Upper lobe of right lung (tissue), 1 donor: ENCODE measurements around the gene PNKD. TPM values are rescaled to one million over a fixed set of nuclear protein-coding genes. Genes with fewer than 3 reads are reported as not detected.

ENCODE experiments used
- ATAC-seq: fragments of 200-7000 bp; cut with Tn5 transposase; one replicate; pipeline ENCODE4 v1.9.1; 2020; ENCODE audit warnings: mild to moderate bottlenecking, moderate library complexity
- DNase-seq: peaks from one replicate; pipeline ENCODE4 v3.0.0-alpha.2; 2020
- H3K27ac ChIP-seq: fragments of 200-600 bp; one replicate; pipeline ENCODE4 v1.8.0; 2022
- H3K27me3 ChIP-seq: fragments of 200-600 bp; one replicate; pipeline ENCODE4 v1.8.0; 2022; ENCODE audit warnings: mild to moderate bottlenecking
- H3K36me3 ChIP-seq: fragments of 200-600 bp; one replicate; pipeline ENCODE4 v1.8.0; 2022
- H3K4me1 ChIP-seq: fragments of 200-600 bp; one replicate; pipeline ENCODE4 v1.8.0; 2022
- H3K4me3 ChIP-seq: fragments of 200-600 bp; one replicate; pipeline ENCODE4 v1.8.0; 2022; ENCODE audit warnings: mild to moderate bottlenecking
- H3K9me3 ChIP-seq: fragments of 200-600 bp; one replicate; pipeline ENCODE4 v1.8.0; 2022
- intact Hi-C: fragments of 100-400 bp; cut with DNase I; formaldehyde crosslinking; loops from one replicate; pipeline ENCODE4 v1.11.0; 2022
- total RNA-seq: library from RNA; stranded (reverse); fragmentation: NEBNext Ultra II Directional; extraction: Animal tissue kit (Norgen Biotek cat#: 25700); gene quantifications from one replicate; pipeline ENCODE4 v1.2.1, GENCODE V29; 2021
- TF ChIP-seq, protein P1 (sequence below): fragments of 200-600 bp; IDR thresholded peaks from one replicate; pipeline ENCODE4 v1.8.0; 2022; ENCODE audit warnings: antibody characterized with exemption
- donor health status: DM: no; HTN: yes; CAD: no; lungs with severe emphysema.

PNKD gene
- total RNA-seq, 1 donor from 2014 or later = 65.4 TPM

DNA sequence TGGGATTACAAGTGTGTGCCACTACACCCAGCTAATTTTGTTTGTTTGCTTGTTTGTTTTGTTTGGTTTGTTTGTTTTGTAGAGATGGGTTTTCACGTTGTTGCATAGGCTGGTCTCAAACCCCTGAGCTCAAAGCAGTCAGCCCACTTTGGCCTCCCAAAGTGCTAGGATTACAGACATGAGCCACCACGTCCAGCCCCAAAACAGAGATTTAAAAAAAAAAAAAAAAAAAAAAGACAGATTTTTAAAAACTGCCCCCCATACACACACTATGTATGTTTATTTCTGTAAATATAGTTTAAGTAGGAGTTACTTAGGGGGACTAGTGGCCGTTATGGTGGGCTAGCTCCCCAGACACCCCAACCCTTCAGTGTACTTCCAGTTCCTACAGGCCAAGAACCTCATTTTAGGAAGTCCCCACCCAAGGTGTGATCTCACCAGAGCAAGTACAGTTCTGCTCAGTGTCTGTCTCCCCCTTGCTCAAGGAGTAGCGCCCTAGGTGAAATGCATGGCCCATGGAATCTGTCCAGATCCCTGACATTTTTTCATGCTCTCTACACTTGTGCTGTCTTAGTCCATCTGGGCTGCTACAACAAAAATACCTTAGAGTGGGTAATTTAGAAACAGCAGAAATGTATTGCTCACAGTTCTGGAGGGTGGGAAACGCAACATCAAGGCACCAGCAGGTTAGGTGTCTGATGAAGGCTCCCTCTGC is 23.6 kb downstream of the PNKD start:
- H3K4me3 ChIP-seq = no peak overlapping the region
- DNase-seq (no peak), ATAC-seq (no peak)
- intact Hi-C loops = loop anchor here (10.0 kb wide), 1 partner anchor 101 kb away; the partner anchor contains the start of gene CTDSP1
- peaks cover 56% of the 10 kb centered on the region for H3K4me1 ChIP-seq
- H3K27me3 ChIP-seq = no peaks in the 10 kb centered on the region
- no peaks in the 10 kb centered on the region for H3K36me3 ChIP-seq
- TF ChIP-seq, protein P1, sequence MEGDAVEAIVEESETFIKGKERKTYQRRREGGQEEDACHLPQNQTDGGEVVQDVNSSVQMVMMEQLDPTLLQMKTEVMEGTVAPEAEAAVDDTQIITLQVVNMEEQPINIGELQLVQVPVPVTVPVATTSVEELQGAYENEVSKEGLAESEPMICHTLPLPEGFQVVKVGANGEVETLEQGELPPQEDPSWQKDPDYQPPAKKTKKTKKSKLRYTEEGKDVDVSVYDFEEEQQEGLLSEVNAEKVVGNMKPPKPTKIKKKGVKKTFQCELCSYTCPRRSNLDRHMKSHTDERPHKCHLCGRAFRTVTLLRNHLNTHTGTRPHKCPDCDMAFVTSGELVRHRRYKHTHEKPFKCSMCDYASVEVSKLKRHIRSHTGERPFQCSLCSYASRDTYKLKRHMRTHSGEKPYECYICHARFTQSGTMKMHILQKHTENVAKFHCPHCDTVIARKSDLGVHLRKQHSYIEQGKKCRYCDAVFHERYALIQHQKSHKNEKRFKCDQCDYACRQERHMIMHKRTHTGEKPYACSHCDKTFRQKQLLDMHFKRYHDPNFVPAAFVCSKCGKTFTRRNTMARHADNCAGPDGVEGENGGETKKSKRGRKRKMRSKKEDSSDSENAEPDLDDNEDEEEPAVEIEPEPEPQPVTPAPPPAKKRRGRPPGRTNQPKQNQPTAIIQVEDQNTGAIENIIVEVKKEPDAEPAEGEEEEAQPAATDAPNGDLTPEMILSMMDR = no peak
- peak overlapping the region; percentile 74 for H3K27ac ChIP-seq
- no peaks in the 10 kb centered on the region for H3K9me3 ChIP-seq

DNA sequence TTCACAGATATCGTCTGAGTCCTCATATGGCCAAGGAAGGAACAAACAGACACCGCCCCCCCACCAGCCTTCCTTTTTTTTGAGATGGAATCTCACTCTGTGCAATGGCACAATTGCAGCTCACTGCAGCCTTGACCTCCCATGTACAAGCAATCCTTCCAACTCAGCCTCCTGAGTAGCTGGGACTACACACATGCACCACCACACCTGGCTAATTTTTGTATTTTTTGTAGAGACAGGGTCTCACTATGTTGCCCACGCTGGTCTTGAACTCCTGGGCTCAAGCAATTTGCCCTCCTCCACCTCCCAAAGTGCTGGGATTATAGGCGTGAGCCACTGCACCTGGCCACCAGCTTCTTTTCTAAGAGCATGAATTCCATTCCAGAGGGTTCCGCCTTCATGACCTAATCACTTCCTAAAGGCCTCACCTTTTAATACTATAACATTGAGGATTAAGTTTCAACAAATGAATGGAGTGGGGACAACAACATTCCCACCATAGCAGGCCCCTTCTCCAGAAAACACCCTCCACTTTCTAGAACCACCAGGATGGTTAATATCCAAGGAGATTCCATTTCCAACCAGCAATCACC is 24.2 kb downstream of the PNKD start:
- Histone ChIP-seq H3K27ac (peak overlapping the region; percentile 74), H3K4me3 (no peak overlapping the region), H3K36me3 (no peaks in the 10 kb centered on the region), H3K27me3 (no peaks in the 10 kb centered on the region), H3K4me1 (peaks cover 50% of the 10 kb centered on the region), H3K9me3 (no peaks in the 10 kb centered on the region)
- TF ChIP-seq, protein P1 = no peak
- DNase-seq (no peak), ATAC-seq (no peak)
- intact Hi-C loops = loop anchor here (10.0 kb wide), 1 partner anchor 100 kb away; the partner anchor contains the start of gene CTDSP1

DNA sequence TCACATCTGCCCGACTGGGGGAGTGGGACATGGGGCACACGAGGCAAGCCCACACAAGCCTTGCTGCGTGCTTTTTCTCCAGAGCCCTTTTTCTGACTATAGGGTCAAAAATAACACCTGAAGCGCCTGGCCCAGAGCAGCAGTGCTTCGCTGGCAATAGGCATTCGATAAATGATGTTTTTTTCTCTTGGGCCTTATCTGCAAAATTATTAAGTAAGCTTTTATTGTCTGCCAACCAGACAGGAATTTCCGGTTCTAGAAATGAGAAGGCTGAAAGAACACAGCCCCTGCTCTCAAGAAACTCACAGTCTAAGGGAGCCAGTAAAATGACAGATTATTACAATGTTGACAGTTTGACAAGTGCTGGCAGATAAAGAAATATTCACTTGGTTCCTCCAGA is 24.7 kb downstream of the PNKD start:
- Histone ChIP-seq H3K27me3 (no peaks in the 10 kb centered on the region), H3K27ac (peak overlapping the region; percentile 74), H3K4me1 (peaks cover 45% of the 10 kb centered on the region), H3K4me3 (no peak overlapping the region), H3K36me3 (no peaks in the 10 kb centered on the region), H3K9me3 (no peaks in the 10 kb centered on the region)
- ATAC-seq (no peak), DNase-seq (no peak)
- intact Hi-C loops = loop anchor here (10.0 kb wide), 1 partner anchor 100 kb away; the partner anchor contains the start of gene CTDSP1
- TF ChIP-seq, protein P1 = no peak

DNA sequence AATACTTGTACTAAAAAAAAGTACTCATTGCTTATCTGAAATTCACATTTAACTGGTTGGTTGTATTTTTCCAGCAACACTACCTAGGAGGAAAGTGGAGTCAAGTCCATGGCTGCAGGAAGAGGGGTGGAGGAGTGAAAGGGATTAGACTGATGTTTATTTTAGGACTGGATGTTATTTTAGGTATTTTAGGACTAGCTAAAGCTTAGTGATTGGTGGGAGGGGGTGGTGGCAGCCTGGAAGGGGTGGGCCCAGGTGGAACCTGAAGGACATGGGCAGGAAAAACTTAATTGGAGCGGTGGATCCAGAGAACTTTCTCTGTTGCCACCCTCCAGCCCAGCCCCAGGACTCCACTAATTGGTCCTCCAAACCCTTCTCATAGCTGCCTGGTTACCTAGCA is 25.9 kb downstream of the PNKD start:
- intact Hi-C loops = loop anchor here (10.0 kb wide), 1 partner anchor 99 kb away; the partner anchor contains the start of gene CTDSP1

DNA sequence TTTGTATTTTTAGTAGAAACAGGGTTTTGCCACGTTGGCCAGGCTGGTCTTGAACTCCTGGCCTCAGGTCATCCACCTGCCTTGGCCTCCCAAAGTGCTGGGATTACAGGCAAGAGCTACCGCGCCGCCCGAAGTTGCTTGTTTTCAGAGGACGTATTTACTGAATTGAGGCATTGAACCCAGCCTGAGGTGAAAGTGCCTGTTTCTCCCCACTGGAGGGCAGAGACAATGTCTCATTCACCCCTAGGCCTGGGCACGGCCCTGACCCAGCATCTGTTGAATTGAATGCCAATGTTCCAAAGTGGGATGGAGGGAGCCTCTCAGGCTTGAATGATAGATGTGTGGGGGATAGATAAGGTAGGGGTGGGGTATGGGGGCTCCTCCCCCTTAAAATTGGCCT is 26.5 kb downstream of the PNKD start:
- ATAC-seq (no peak), DNase-seq (no peak)
- Histone ChIP-seq H3K36me3 (no peaks in the 10 kb centered on the region), H3K27me3 (no peaks in the 10 kb centered on the region), H3K4me1 (peaks cover 31% of the 10 kb centered on the region), H3K27ac (peak overlapping the region; percentile 63), H3K9me3 (no peaks in the 10 kb centered on the region), H3K4me3 (no peak overlapping the region)
- intact Hi-C loops = loop anchor here (10.0 kb wide), 1 partner anchor 98 kb away; the partner anchor contains the start of gene CTDSP1
- TF ChIP-seq, protein P1 = no peak

More for the DNA sequence above, 25.9 kb downstream of the PNKD start:
- H3K4me1 ChIP-seq = peaks cover 33% of the 10 kb centered on the region
- no peak overlapping the region for H3K27ac ChIP-seq
- DNase-seq = no peak
- TF ChIP-seq, protein P1 = no peak
- H3K36me3 ChIP-seq = no peaks in the 10 kb centered on the region
- no peak overlapping the region for H3K4me3 ChIP-seq
- H3K27me3 ChIP-seq = no peaks in the 10 kb centered on the region
- no peaks in the 10 kb centered on the region for H3K9me3 ChIP-seq
- ATAC-seq = no peak
